RWPE2 (cell line): Measurements from ENCODE around the gene POLR2H.

Experiments used
- ATAC-seq: fragments of 200-7000 bp; cut with Tn5 transposase; 3 replicates; pipeline ENCODE4 v1.9.1; 2021; ENCODE audit warnings: low read depth
- DNase-seq: peaks from one replicate; pipeline ENCODE4 v3.0.0-alpha.2; 2020; ENCODE audit warnings: low spot score
- H3K27ac ChIP-seq: fragments of 450-650 bp; 2 replicates; pipeline ENCODE4 v1.5.1; 2017; ENCODE audit warnings: mild to moderate bottlenecking; ENCODE audit not compliant: poor library complexity, severe bottlenecking
- H3K27me3 ChIP-seq: fragments of 250-450 bp; sonication (Bioruptor Pico); 2 replicates; pipeline ENCODE4 v1.5.1; 2021; ENCODE audit warnings: mild to moderate bottlenecking, moderate library complexity; ENCODE audit not compliant: insufficient read depth, poor library complexity, severe bottlenecking
- H3K36me3 ChIP-seq: fragments of 250-450 bp; sonication (Bioruptor Pico); 2 replicates; pipeline ENCODE4 v1.5.1; 2020; ENCODE audit warnings: low read depth, mild to moderate bottlenecking, moderate library complexity
- H3K4me1 ChIP-seq: fragments of 250-450 bp; sonication (Bioruptor Pico); 2 replicates; pipeline ENCODE4 v1.5.1; 2021; ENCODE audit warnings: mild to moderate bottlenecking, moderate library complexity; ENCODE audit not compliant: insufficient read depth, poor library complexity, severe bottlenecking
- H3K4me3 ChIP-seq: fragments of 250-450 bp; sonication (Bioruptor Pico); 2 replicates; pipeline ENCODE4 v1.5.1; 2021; ENCODE audit warnings: mild to moderate bottlenecking, moderate library complexity; ENCODE audit not compliant: severe bottlenecking
- H3K9me3 ChIP-seq: fragments of 250-450 bp; sonication (Bioruptor Pico); 2 replicates; pipeline ENCODE4 v1.5.1; 2021; ENCODE audit warnings: mild to moderate bottlenecking, moderate library complexity; ENCODE audit not compliant: severe bottlenecking
- CTCF ChIP-seq: fragments of 450-650 bp; IDR thresholded peaks from one replicate; pipeline ENCODE4 v1.5.1; 2017; ENCODE audit warnings: mild to moderate bottlenecking, moderate library complexity; ENCODE audit not compliant: poor library complexity, severe bottlenecking

The POLR2H gene

GRCh38 chr3:184384856-184385422, 23.4 kb downstream of the POLR2H start:
- H3K27me3 ChIP-seq = peaks cover 17% of the 10 kb centered on the region
- no peaks in the 10 kb centered on the region for H3K4me1 ChIP-seq
- ATAC-seq (no peak), DNase-seq (no peak)
- H3K36me3 ChIP-seq = no peaks in the 10 kb centered on the region
- H3K27ac ChIP-seq = no peak overlapping the region
- no peaks in the 10 kb centered on the region for H3K9me3 ChIP-seq
- no peak overlapping the region for H3K4me3 ChIP-seq
- TF ChIP-seq CTCF = no peak

GRCh38 chr3:184386047-184386806, 24.7 kb downstream of the POLR2H start:
- Histone ChIP-seq H3K9me3 (no peaks in the 10 kb centered on the region), H3K27ac (no peak overlapping the region), H3K36me3 (no peaks in the 10 kb centered on the region), H3K27me3 (peaks cover 9% of the 10 kb centered on the region), H3K4me3 (no peak overlapping the region), H3K4me1 (no peaks in the 10 kb centered on the region)
- TF ChIP-seq CTCF = no peak
- ATAC-seq (no peak), DNase-seq (no peak)

GRCh38 chr3:184387174-184387714, 25.7 kb downstream of the POLR2H start:
- no peaks in the 10 kb centered on the region for H3K9me3 ChIP-seq
- DNase-seq (no peak), ATAC-seq (no peak)
- H3K27me3 ChIP-seq = no peaks in the 10 kb centered on the region
- no peak for TF ChIP-seq CTCF
- no peak overlapping the region for H3K4me3 ChIP-seq
- no peaks in the 10 kb centered on the region for H3K4me1 ChIP-seq
- H3K36me3 ChIP-seq = no peaks in the 10 kb centered on the region
- H3K27ac ChIP-seq = no peak overlapping the region

GRCh38 chr3:184388164-184388935, 26.8 kb downstream of the POLR2H start:
- Histone ChIP-seq H3K36me3 (no peaks in the 10 kb centered on the region), H3K4me3 (no peak overlapping the region), H3K4me1 (no peaks in the 10 kb centered on the region), H3K27me3 (no peaks in the 10 kb centered on the region), H3K9me3 (no peaks in the 10 kb centered on the region), H3K27ac (no peak overlapping the region)
- no peak for ATAC-seq
- no peak for TF ChIP-seq CTCF
- no peak for DNase-seq
